ENCODE results near the gene TOMM7.

- no peak for TF ChIP-seq CTCF (conservative IDR thresholded peaks at IDR 0.05)
- TF ChIP-seq ZFX (IDR thresholded peaks at IDR 0.05), result no peak
Measured at GRCh38 chr7:22846961-22847360, 24.3 kb upstream of the TOMM7 start.
